NOMO-1 (cell line): ENCODE results near the gene C6orf47.

Source experiments
- DNase-seq, 2 experiments: peaks; one replicate each; lab custom pipeline; 2025; ENCODE audit not compliant: unreplicated experiment in 2 of 2; lab: John Stamatoyannopoulos, UW

The C6orf47 gene

GRCh38 chr6:31636698-31637596 lies 23.6 kb downstream of the C6orf47 start:
- DNase-seq = no peak

GRCh38 chr6:31634969-31635575 lies 25.5 kb downstream of the C6orf47 start:
- no peak for DNase-seq

GRCh38 chr6:31634131-31634530 lies 26.4 kb downstream of the C6orf47 start:
- DNase-seq = no peak

- DNase-seq = no peak
Observed at GRCh38 chr6:31633447-31633846, 27.1 kb downstream of the C6orf47 start.

GRCh38 chr6:31632279-31632946 lies 28.2 kb downstream of the C6orf47 start:
- no peak for DNase-seq

GRCh38 chr6:31631681-31632278 lies 28.8 kb downstream of the C6orf47 start:
- DNase-seq = no peak

GRCh38 chr6:31631209-31631608 lies 29.4 kb downstream of the C6orf47 start:
- DNase-seq = no peak

GRCh38 chr6:31630177-31630934 lies 30.2 kb downstream of the C6orf47 start:
- no peak for DNase-seq

GRCh38 chr6:31629014-31629413 lies 31.6 kb downstream of the C6orf47 start:
- DNase-seq = no peak

- no peak for DNase-seq
Observed at GRCh38 chr6:31627690-31628287, 32.8 kb downstream of the C6orf47 start.

GRCh38 chr6:31626952-31627351 lies 33.6 kb downstream of the C6orf47 start:
- no peak for DNase-seq

GRCh38 chr6:31624070-31624469 lies 36.5 kb downstream of the C6orf47 start:
- DNase-seq = no peak

- peak; percentile 18 to 51 for DNase-seq
Observed at GRCh38 chr6:31622684-31623091, 37.9 kb downstream of the C6orf47 start.

GRCh38 chr6:31621991-31622390 lies 38.6 kb downstream of the C6orf47 start:
- DNase-seq = no peak

GRCh38 chr6:31621320-31621939 lies 39.1 kb downstream of the C6orf47 start:
- no peak for DNase-seq

- peak; percentile 66 to 69 for DNase-seq
Observed at GRCh38 chr6:31620586-31621319, 39.8 kb downstream of the C6orf47 start, which contains the start of gene PRRC2A. Gene PRRC2A, plus strand, starts transcription at chr6:31620715. Its CDS starts 2,075 bp downstream, at chr6:31622790.

GRCh38 chr6:31619805-31620585 lies 40.6 kb downstream of the C6orf47 start:
- peak; percentile 99 for DNase-seq

- no peak for DNase-seq
Observed at GRCh38 chr6:31617010-31617409, 43.6 kb downstream of the C6orf47 start.
